ENCODE measurements around the gene RAD51B.

DNA sequence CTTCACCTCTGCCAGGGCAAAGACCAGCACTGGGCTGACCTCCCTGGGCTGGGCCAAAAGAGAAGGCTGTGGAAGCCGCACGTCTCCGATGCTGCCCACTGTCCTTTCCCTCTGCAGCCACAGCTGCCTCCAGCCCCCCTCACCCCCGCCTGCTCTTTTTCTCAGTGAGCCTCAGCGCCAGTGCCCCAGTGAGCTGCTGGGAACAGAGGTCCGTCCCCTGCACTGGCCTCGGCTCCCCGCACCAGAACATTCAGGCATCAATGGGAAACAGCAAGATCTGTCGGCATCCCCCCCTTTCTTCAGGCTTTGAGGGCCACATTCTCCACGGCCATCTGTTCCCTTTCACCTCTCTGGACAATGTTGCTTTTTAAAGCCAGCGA, 575.2 kb downstream of the RAD51B start:
- TF ChIP-seq, protein P1, sequence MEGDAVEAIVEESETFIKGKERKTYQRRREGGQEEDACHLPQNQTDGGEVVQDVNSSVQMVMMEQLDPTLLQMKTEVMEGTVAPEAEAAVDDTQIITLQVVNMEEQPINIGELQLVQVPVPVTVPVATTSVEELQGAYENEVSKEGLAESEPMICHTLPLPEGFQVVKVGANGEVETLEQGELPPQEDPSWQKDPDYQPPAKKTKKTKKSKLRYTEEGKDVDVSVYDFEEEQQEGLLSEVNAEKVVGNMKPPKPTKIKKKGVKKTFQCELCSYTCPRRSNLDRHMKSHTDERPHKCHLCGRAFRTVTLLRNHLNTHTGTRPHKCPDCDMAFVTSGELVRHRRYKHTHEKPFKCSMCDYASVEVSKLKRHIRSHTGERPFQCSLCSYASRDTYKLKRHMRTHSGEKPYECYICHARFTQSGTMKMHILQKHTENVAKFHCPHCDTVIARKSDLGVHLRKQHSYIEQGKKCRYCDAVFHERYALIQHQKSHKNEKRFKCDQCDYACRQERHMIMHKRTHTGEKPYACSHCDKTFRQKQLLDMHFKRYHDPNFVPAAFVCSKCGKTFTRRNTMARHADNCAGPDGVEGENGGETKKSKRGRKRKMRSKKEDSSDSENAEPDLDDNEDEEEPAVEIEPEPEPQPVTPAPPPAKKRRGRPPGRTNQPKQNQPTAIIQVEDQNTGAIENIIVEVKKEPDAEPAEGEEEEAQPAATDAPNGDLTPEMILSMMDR (IDR thresholded peaks at IDR 0.05): no peak
- TF ChIP-seq POLR2A (IDR thresholded peaks at IDR 0.05): no peak

Measured in thyroid gland (tissue), 4 donors.